GM18517 (cell line): ENCODE results near the gene RPL27A.

Experiments used
- ATAC-seq: cut with Tn5 transposase; IDR thresholded peaks from one replicate; pipeline ENCODE4 v1.9.1; 2021; ENCODE audit warnings: mild to moderate bottlenecking, moderate library complexity; ENCODE audit not compliant: unreplicated experiment

RPL27A gene

GRCh38 chr11:8672346-8672745 is 10.2 kb upstream of the RPL27A start:
- ATAC-seq, result no peak

- no peak for ATAC-seq
Observed at GRCh38 chr11:8674859-8675258, 7.7 kb upstream of the RPL27A start.

- ATAC-seq, result no peak
Observed at GRCh38 chr11:8676458-8676857, 6.1 kb upstream of the RPL27A start.

GRCh38 chr11:8679006-8679405 is 3.6 kb upstream of the RPL27A start:
- no peak for ATAC-seq

- ATAC-seq, result no peak
Observed at GRCh38 chr11:8681837-8682302, 722 bp upstream of the RPL27A start.

- ATAC-seq, result no peak
Observed at GRCh38 chr11:8683115-8683807, 669 bp downstream of the RPL27A start.

- ATAC-seq, result no peak
Observed at GRCh38 chr11:8684600-8685290, 2.2 kb downstream of the RPL27A start.

GRCh38 chr11:8685306-8685705 is 2.7 kb downstream of the RPL27A start:
- no peak for ATAC-seq

GRCh38 chr11:8685820-8686219 is 3.2 kb downstream of the RPL27A start:
- no peak for ATAC-seq

GRCh38 chr11:8686325-8686724 is 3.7 kb downstream of the RPL27A start:
- ATAC-seq, result no peak

- ATAC-seq, result peak; percentile 91
Observed at GRCh38 chr11:8688414-8689362, 6.1 kb downstream of the RPL27A start.

GRCh38 chr11:8689726-8690255 is 7.2 kb downstream of the RPL27A start:
- no peak for ATAC-seq

- no peak for ATAC-seq
Observed at GRCh38 chr11:8690374-8691342, 8.1 kb downstream of the RPL27A start.

GRCh38 chr11:8691601-8692000 is 9.0 kb downstream of the RPL27A start:
- no peak for ATAC-seq

GRCh38 chr11:8692417-8692816 is 9.8 kb downstream of the RPL27A start:
- no peak for ATAC-seq

- no peak for ATAC-seq
Observed at GRCh38 chr11:8693010-8693551, 10.5 kb downstream of the RPL27A start.

GRCh38 chr11:8693555-8693954 is 11.0 kb downstream of the RPL27A start:
- ATAC-seq, result no peak

- ATAC-seq, result no peak
Observed at GRCh38 chr11:8694137-8694536, 11.5 kb downstream of the RPL27A start.

GRCh38 chr11:8697054-8697453 is 14.5 kb downstream of the RPL27A start:
- ATAC-seq, result no peak

- no peak for ATAC-seq
Observed at GRCh38 chr11:8698379-8698851, 15.8 kb downstream of the RPL27A start.
